H1 (cell line): ENCODE measurements around the gene KNCN. TPM values are rescaled to one million over a fixed set of nuclear protein-coding genes. Genes with fewer than 3 reads are reported as not detected.

Experiments
- CHD7 ChIP-seq: fragments of 300-600 bp; sonication (generic); IDR thresholded peaks from 2 replicates; pipeline ENCODE4 v1.7.1; 2012; ENCODE audit warnings: low read length, moderate library complexity, mild to moderate bottlenecking, inconsistent platforms; ENCODE audit not compliant: insufficient replicate concordance
- polyA plus RNA-seq, 7 experiments: library from polyadenylated mRNA; depleted of rRNA in 3 of 7; stranded (reverse) in 5 of 7; unstranded in 2 of 7; fragments of >200 nt in 5 of 7; fragments of 200-250 nt in 2 of 7; gene quantifications; 1 replicate in 5 of 7; 2 replicates in 1 of 7; 4 replicates in 1 of 7; pipeline versions ENCODE4 v1.2.1 to v1.2.3, GENCODE V29; 2011 to 2013; ENCODE audit warnings: missing spikeins in 2 of 7, mixed read lengths in 2 of 7
- total RNA-seq: library from RNA; stranded (reverse); fragmentation: NEBNext Ultra II Directional; extraction: Animal tissue kit (Norgen Biotek cat#: 25700); gene quantifications from 2 replicates; pipeline ENCODE4 v1.2.1, GENCODE V29; 2021

The KNCN gene
- total and polyA plus RNA-seq, 2 of the 8 experiments (the other 6 are each of a cell fraction or from before 2014, with no cell fraction given), result not detected

- TF ChIP-seq CHD7, result no peak
Observed at GRCh38 chr1:46517010-46517600, 34.3 kb downstream of the KNCN start (continued).
